RKO (cell line): Measurements from ENCODE around the gene LYPD6.
"Not testable (repeated sequence)": the region's sequence is repeated elsewhere in the genome, so short reads cannot be mapped to it uniquely, and the experiment has no call there.

ENCODE experiments used
- DNase-seq: peaks from one replicate; pipeline ENCODE4 v3.0.0-alpha.2; 2016; ENCODE audit warnings: low spot score

Gene LYPD6

DNA sequence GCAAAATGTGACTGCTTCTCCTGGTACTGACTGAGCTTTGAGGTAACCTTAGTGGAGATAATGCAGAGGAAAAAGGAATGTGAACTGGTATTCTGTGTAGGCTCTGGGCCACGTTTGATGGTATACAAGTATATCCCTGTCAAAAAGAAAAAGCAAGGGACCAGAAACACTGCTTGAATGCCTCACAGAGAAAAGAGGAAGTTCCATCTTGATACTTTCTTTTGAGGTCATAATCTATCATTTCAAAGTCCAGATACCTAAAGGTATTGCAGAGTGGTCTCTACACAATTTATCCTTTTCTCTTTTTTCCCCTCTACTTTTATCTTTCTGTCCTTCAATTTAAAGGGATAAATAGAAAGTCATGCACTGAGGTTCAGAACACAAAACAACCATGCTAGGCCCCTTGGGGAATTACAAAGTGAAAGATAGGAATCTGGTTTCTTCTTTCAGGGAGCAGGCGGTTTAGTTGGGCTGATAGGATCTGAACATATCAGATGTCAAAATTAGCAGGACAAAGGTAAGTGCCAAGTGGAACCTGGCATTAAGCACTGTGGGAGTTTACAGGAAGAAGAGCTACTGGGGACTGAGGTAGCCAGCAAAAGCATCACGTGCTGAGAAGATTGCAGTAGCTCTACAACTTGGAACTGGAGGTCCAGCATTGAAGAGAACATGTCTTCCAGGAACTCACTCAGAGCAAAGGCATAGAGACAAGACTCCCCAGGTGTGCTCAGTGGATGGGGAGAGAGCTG lies 121.2 kb downstream of the LYPD6 start:
- DNase-seq, result no peak

GRCh38 chr2:149456285-149456684 lies 125.9 kb downstream of the LYPD6 start:
- DNase-seq, result no peak

- no peak for DNase-seq
These were observed 128.1 kb downstream of the LYPD6 start for GRCh38 chr2:149458502-149458901.

DNA sequence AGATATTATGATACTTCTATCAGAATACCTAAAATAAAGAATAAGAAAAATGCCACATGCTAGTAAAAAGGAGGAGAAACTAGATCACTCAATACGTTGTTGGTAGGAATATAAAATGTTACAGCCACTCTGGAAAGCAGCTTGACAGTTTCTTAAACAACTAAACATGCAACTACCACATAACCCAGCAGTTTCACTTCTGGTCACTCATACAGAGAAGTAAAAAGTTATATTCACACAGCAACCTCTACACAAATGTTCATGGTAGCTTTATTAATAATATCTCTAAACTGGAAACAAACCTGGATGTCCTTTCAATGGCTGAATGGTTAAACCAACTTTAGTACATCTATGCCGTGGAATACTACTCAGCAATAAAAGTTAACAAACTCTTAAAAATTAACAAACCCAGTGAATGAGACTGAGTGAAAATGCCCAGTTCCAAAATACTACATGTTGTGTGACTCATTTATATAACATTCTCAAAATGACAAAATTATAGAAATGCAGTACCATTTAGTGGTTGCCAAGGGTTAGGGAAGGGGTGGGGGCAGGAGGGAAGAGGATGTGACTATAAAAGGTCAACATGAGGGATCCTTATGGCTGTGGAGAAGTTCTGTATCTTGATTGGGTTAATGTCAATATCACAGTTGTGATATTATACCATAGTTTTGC lies 133.1 kb downstream of the LYPD6 start:
- DNase-seq, result no peak

- DNase-seq, result no peak
These were observed 134.0 kb downstream of the LYPD6 start for GRCh38 chr2:149464396-149464795.

GRCh38 chr2:149465873-149466272 lies 135.5 kb downstream of the LYPD6 start:
- no peak for DNase-seq

DNA sequence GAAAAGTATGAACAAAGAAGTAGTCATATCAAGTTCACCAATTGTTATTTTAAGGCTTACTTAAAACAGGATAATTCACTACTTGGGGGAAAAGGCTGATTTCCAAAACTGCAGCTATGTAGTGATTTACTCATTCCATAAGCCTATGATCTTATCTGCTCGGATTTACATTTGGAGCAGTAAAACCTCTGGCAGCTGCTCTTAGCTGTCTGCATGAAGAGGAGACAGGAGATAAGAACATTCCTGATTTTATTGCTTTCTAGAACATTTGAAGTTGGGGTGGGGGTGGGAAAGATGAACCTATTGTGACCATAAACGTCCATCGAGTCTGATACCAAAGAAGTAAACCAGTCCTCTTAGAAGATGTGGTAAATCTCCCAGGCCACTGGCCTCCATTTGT lies 136.2 kb downstream of the LYPD6 start:
- DNase-seq, result no peak

GRCh38 chr2:149467436-149467835 lies 137.0 kb downstream of the LYPD6 start:
- no peak for DNase-seq

- DNase-seq, result no peak
These were observed 138.2 kb downstream of the LYPD6 start for GRCh38 chr2:149468636-149469035.

DNA sequence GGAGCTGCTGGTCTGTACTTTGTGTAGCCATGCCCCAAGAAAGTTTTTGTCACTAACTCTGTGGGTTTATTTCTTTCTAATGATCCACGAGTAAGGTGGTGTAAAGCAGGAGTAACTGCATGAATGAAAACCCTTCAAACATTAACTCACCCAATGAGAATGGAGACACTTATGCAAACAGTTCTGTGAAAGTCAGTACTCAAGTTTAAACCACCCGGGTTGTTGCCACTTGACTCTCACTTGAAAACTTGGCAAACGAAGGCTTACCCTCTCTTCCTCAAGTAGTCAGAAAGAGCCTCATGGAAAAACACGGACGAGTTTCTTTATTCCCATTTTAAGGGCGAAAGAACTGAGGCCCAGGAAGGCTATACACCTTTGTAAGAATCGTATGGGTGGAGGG lies 139.7 kb downstream of the LYPD6 start:
- no peak for DNase-seq

DNA sequence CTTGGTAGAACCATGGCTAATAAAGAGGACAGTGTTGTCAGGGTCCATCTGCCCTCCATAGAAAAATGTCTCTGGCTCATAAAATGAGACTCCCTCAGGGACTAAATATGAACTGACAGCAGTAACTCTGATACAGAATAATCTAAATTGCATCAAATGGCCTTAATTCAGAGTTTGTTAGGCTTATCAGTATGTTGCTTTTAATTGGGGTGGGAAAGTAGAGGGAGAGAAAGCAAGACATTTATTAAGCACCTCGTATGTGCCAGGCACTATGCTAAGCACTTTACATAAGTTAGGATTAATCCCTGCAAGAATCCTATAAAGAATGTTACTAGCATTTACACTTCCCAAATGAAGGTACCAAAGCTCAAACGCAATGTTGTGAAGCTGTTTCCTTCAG lies 142.0 kb downstream of the LYPD6 start:
- no peak for DNase-seq

- DNase-seq, result no peak
These were observed 142.7 kb downstream of the LYPD6 start for GRCh38 chr2:149473068-149473467.

GRCh38 chr2:149473521-149473920 lies 143.1 kb downstream of the LYPD6 start:
- DNase-seq, result no peak

- no peak for DNase-seq
These were observed 152.7 kb downstream of the LYPD6 start for GRCh38 chr2:149483004-149483605.

DNA sequence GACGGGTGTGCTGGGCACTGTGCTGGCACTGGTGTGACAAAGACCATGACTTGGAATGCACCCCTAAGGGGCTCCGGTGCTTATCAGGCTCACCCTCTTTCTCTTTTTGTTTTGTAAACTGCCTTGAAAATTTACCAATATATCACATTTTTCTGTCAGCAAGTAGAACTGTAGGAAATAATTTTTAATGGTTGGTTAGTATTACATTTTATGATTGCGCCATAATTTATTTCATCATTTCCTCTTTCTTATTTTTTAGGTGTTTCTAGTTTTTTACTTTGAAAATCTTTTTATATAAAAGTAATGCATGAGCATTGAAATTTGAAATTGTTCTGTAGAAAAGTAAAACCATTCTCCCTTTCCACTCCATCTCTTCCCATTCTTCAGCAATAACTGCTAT lies 156.3 kb downstream of the LYPD6 start:
- DNase-seq, result no peak

GRCh38 chr2:149487189-149487588 lies 156.8 kb downstream of the LYPD6 start:
- no peak for DNase-seq

DNA sequence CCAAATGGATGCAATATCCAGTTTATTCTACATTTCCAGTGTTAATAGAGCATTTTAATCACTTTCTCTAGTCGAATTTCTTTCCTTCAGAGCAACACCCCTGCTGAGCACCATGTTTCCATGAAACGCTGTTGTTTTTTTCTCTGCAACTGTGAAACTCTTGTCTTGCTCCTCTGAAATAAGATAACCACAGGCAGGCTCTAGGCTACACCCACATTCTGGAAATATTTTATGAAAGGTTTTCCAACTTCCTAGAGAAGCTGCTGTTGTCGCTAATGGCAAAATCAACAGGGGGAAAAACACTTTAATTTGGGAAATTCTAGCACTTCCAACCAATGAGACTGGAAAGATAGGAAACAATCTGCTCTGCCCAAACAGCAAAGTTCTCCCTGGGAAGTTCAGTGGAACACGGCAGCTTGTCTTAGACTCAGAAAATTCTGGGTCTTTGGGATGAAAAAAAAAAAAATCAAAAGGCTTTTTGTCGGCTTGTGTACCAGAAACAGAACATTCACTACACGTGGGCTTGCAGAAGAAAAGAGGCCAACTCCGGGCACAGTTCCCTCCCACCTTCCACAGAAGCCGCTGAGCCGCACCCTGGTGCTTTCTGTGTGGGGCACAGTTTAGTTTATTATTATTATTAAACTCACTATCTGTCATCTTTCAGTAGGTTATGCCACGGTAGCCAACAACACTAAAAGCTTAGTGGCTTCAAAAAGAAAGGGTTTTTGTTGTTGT lies 158.5 kb downstream of the LYPD6 start:
- no peak for DNase-seq

DNA sequence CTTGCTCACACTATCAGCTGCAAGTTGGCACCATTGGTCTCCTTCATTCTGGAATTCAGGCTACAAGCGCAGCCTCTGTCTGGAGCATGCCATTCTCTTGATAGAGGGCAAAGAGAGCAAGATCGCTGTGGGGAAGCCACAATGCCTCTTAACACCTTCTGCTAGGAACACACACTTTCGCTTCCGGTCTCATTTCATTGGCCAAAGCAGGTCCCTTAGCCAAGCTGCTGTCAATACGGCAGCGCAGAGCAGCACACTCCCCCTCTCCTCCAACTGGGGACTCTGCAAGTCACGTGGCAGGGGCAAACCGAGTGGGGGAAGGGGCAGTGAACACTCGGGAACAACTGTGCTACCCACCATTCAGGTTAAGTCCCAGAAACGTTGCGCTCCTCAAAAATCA lies 159.1 kb downstream of the LYPD6 start:
- DNase-seq, result no peak

- DNase-seq, result no peak
These were observed 159.9 kb downstream of the LYPD6 start for GRCh38 chr2:149490296-149490695.

- DNase-seq, result no peak
These were observed 162.5 kb downstream of the LYPD6 start for GRCh38 chr2:149492923-149493322.

- DNase-seq, result not testable (repeated sequence)
These were observed 168.8 kb downstream of the LYPD6 start for GRCh38 chr2:149499204-149499603.

- not testable (repeated sequence) for DNase-seq
These were observed 176.4 kb downstream of the LYPD6 start for GRCh38 chr2:149506808-149507207.

DNA sequence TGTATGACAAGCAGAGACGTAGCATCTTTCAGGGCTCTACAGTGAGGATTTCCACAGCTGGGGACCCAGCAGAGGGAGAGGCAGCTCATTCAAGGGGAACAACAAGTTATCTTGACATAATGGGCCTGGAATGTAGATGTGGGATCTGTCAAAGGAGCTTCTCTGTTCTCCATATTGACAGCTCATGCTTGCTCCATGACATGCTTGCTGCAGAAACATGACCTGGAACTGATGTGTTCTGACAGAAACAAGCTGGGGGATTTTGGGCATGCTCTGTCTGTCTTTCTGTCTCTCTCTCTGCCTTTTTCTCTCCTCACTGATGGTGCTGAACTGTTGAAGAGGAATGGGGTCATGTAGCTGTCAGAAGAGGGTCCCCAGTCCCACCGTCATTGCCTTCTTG lies 177.6 kb downstream of the LYPD6 start:
- DNase-seq, result no peak
